IPS-20b (cell line): ENCODE results near the gene ACOT4.
"Not testable (repeated sequence)": the region's sequence is repeated elsewhere in the genome, so short reads cannot be mapped to it uniquely, and the experiment has no call there.

Experiments used
- H3K27ac ChIP-seq: one replicate; pipeline ENCODE4 v1.5.1; 2013; ENCODE audit warnings: low read length
- H3K27me3 ChIP-seq: 2 replicates; pipeline ENCODE4 v1.6.1; 2013; ENCODE audit warnings: mild to moderate bottlenecking, low read length, inconsistent platforms; ENCODE audit not compliant: insufficient read depth
- H3K36me3 ChIP-seq: 2 replicates; pipeline ENCODE4 v1.6.1; 2013; ENCODE audit warnings: low read depth, mild to moderate bottlenecking, inconsistent platforms, low read length, moderate library complexity; ENCODE audit not compliant: insufficient read depth
- H3K4me1 ChIP-seq: 2 replicates; pipeline ENCODE4 v1.6.1; 2013; ENCODE audit warnings: mild to moderate bottlenecking, control low read depth, inconsistent platforms, low read length, moderate library complexity; ENCODE audit not compliant: insufficient read depth
- H3K4me3 ChIP-seq: 2 replicates; pipeline ENCODE4 v1.5.1; 2013; ENCODE audit warnings: mild to moderate bottlenecking, low read length, inconsistent platforms
- H3K9ac ChIP-seq: 2 replicates; pipeline ENCODE4 v1.6.1; 2013; ENCODE audit warnings: low read depth, mild to moderate bottlenecking, inconsistent platforms, low read length, moderate library complexity
- H3K9me3 ChIP-seq: 2 replicates; pipeline ENCODE4 v1.6.1; 2013; ENCODE audit warnings: mild to moderate bottlenecking, low read depth, low read length, inconsistent platforms; ENCODE audit not compliant: insufficient read depth

The ACOT4 gene, protein sequence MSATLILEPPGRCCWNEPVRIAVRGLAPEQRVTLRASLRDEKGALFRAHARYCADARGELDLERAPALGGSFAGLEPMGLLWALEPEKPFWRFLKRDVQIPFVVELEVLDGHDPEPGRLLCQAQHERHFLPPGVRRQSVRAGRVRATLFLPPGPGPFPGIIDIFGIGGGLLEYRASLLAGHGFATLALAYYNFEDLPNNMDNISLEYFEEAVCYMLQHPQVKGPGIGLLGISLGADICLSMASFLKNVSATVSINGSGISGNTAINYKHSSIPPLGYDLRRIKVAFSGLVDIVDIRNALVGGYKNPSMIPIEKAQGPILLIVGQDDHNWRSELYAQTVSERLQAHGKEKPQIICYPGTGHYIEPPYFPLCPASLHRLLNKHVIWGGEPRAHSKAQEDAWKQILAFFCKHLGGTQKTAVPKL

DNA sequence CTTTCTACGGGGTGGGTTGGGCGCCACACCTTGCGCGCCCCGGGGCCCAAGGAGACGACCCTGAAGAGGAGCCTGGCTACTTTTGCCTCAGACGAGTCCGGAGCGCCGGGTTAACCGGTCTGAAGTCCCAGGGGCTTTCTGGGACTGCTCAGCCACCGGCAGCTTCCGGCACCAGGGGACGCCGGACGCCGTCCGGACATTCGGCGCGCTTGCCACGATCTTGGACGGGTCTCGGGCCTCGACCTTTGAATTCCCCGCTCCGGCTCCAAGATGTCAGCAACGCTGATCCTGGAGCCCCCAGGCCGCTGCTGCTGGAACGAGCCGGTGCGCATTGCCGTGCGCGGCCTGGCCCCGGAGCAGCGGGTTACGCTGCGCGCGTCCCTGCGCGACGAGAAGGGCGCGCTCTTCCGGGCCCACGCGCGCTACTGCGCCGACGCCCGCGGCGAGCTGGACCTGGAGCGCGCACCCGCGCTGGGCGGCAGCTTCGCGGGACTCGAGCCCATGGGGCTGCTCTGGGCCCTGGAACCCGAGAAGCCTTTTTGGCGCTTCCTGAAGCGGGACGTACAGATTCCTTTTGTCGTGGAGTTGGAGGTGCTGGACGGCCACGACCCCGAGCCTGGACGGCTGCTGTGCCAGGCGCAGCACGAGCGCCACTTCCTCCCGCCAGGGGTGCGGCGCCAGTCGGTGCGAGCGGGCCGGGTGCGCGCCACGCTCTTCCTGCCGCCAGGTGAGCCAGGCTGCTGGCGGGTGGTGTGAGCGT is at the start of gene ACOT4:
Gene ACOT4, plus strand, starts transcription at position 184 of the 760 bp plus-strand sequence. Its CDS starts 87 bp downstream, at position 271.
- Histone ChIP-seq H3K4me1 (no peaks in the 10 kb centered on the region), H3K27ac (no peak within 1 kb of the TSS), H3K4me3 (peak within 1 kb of the TSS; percentile 78), H3K9ac (peak within 1 kb of the TSS; percentile 70), H3K36me3 (no peaks in the 10 kb centered on the region), H3K9me3 (no peaks in the 10 kb centered on the region), H3K27me3 (peaks cover 28% of the 10 kb centered on the region)

DNA sequence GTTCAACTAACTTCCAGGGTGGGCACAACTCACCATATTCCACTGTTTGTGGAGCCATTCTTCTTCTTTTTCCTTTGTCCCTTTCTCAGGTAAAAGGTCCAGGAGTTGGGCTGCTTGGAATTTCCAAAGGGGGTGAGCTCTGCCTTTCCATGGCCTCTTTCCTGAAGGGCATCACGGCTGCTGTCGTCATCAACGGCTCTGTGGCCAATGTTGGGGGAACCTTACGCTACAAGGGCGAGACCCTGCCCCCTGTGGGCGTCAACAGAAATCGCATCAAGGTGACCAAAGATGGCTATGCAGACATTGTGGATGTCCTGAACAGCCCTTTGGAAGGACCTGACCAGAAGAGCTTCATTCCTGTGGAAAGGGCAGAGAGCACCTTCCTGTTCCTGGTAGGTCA is 48.7 kb upstream of the ACOT4 start:
- H3K4me3 ChIP-seq, H3K9ac ChIP-seq, H3K36me3 ChIP-seq, H3K27ac ChIP-seq, H3K9me3 ChIP-seq, H3K27me3 ChIP-seq, H3K4me1 ChIP-seq: not testable (repeated sequence)

DNA sequence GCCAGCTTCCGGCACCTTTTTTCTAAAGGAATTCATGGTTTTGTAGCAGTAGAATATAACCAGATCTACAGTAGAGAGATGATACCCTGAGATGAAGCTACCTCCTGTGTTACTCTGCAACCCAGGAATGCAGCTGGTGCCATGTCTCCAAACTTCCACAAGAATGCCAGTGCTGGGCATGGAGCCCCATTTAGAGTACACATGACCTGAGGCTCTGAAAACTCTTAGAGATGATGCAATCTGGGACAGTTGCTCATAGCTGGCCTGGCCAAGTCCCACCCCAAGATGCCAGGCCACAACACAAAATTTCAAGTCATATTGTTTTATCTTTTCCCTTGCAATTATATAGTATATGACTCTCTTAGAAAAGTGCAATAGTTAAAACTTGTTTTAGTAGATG is 46.3 kb upstream of the ACOT4 start:
- H3K4me3 ChIP-seq, result not testable (repeated sequence)

DNA sequence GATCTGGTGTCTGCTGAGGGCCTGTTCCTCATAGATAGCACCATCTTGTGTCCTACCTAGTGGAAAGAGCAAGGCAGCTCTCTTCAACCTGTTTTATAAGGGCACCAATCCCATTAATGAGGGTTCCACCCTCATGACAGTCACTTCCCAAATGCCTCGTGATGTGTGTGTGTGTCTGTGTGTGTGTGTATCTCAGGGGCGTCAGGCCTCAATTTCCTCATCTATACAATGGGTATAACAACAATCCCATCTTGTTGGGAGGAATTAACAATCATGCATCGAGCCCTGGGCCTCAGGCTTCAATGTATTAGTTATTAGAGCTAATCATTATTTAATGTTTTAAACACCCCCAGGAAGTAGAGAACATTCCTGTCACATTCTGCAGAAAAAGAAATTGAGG is 42.6 kb upstream of the ACOT4 start:
- H3K36me3 ChIP-seq, H3K9ac ChIP-seq, H3K27me3 ChIP-seq, H3K27ac ChIP-seq, H3K9me3 ChIP-seq, H3K4me1 ChIP-seq, H3K4me3 ChIP-seq: not testable (repeated sequence)

More for the DNA sequence above, 46.3 kb upstream of the ACOT4 start:
- not testable (repeated sequence) for H3K36me3 ChIP-seq, H3K9ac ChIP-seq, H3K9me3 ChIP-seq, H3K4me1 ChIP-seq, H3K27me3 ChIP-seq, H3K27ac ChIP-seq

DNA sequence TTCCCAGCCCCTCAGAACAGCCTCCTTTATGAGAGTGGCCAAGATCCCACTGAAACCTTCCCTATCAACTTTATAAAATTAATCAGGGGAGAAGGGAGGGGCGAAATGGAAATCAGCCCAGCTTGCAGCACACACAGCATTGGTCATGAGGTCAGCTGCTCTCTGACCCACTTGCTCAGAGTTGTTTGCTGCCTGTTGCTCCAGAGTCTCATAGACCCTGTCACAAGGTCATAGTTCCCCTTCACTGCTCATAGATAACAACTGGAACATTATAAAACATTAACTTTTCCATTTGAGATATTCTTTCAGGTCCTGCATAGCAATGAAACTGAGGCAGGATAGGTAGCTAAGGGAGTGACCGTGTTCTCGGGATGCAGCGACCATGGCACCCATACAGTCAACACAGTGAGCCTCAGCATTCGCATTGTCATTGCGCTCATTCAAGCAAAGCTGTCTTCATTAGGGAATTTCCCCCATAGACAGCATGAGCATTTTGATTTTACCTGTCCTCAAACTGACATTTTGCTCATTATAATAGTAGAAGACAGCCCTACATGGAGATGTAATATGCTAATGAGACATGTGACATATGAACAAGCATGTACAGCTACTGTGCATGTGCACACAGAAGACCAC is 41.7 kb upstream of the ACOT4 start:
- H3K9ac ChIP-seq, H3K27ac ChIP-seq, H3K36me3 ChIP-seq, H3K9me3 ChIP-seq, H3K27me3 ChIP-seq, H3K4me3 ChIP-seq, H3K4me1 ChIP-seq: not testable (repeated sequence)

DNA sequence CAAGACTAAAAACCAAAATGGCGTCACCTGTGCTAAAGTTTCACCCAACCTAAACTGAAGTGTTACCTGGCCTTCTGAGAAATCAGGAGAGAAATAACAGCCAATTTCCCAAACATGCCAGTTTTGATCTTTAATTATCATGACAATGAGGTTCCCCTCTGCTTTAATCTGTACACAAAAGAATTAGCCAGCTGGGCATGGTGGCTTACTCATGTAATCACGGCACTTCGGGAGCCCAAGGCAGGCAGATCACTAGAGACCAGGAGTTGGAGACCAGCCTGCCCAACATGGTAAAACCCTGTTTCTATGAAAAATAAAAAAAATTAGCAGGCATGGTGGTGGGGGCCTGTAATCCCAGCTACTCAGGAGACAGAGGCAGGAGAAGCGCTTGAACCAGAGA is 37.8 kb upstream of the ACOT4 start:
- Histone ChIP-seq H3K27me3 (no peaks in the 10 kb centered on the region), H3K4me3 (no peak overlapping the region), H3K27ac (no peak overlapping the region), H3K36me3 (no peaks in the 10 kb centered on the region), H3K9me3 (no peaks in the 10 kb centered on the region), H3K9ac (no peak overlapping the region), H3K4me1 (no peaks in the 10 kb centered on the region)

DNA sequence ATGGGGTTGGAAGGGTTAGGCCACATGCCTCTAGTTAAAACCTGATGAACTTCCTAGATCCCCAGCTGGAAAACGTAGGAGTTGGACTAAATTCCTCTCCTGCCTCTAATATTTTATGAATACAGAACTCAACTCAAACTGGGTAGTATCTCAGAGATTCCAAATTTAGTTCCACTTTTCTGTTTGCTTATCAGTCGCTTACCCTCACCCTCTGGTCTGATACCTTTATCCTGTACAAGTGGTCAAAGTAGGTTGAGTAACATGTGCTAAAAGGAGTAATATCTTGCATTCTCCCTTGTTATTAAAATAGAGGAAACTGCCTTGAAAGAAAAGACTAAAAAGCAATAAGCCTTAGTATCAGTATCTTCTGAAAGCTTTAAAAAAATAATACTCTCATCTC is 34.5 kb upstream of the ACOT4 start:
- not testable (repeated sequence) for H3K4me3 ChIP-seq, H3K9me3 ChIP-seq, H3K4me1 ChIP-seq, H3K9ac ChIP-seq, H3K27ac ChIP-seq, H3K27me3 ChIP-seq, H3K36me3 ChIP-seq

DNA sequence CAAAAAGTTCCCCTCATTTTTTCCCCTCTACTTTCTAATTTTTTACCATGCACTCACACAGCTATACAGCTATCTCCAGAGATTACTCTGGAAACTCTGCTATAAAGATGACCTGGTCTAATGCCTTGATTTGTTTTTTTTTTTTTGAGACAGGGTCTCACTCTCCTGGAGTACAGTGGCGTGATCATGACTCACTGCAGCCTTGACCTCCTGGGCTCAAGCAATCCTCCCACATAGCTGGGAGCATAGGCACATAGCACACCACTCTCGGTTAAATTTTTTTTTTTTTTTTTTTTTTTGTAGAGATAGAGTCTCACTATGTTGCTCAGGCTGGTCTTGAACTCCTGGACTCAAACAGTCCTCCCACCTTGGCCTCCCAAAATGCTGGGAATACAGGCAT is 33.4 kb upstream of the ACOT4 start:
- not testable (repeated sequence) for H3K4me1 ChIP-seq, H3K9ac ChIP-seq, H3K4me3 ChIP-seq, H3K9me3 ChIP-seq, H3K36me3 ChIP-seq, H3K27me3 ChIP-seq, H3K27ac ChIP-seq

DNA sequence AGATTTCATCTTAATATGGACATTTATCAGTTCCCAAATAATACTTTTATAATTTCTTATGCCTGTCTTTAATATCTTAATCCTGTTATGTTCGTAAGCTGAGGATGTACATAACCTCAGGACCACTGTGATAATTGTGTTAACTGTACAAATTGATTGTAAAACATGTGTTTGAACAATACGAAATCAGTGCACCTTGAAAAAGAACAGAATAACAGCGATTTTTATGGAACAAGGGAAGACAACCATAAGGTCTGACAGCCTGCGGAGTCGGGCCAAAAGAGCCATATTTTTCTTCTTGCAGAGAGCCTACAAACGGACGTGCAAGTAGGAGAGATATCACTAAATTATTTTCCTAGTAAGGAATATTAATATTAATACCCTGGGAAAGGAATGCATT is 29.4 kb upstream of the ACOT4 start:
- H3K9ac ChIP-seq, H3K27me3 ChIP-seq, H3K27ac ChIP-seq, H3K36me3 ChIP-seq, H3K4me3 ChIP-seq, H3K4me1 ChIP-seq: not testable (repeated sequence)
- H3K9me3 ChIP-seq, result peaks cover 10% of the 10 kb centered on the region

DNA sequence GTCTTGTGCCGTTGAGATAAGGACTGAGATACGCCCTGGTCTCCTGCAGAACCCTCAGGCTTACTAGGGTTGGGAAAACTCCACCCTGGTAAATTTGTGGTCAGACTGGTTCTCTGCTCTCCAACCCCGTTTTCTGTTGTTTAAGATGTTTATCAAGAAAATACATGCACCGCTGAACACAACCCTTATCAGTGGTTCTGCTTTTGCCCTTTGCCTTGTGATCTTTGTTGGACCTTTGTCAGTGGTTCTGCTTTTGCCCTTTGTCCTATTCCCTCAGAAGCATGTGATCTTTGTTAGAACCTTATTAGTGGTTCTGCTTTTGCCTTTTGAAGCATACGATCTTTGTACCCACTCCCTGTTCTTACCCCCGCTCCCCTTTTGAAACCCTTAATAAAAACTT is 29.0 kb upstream of the ACOT4 start:
- not testable (repeated sequence) for H3K36me3 ChIP-seq, H3K4me1 ChIP-seq, H3K4me3 ChIP-seq, H3K27ac ChIP-seq, H3K27me3 ChIP-seq, H3K9ac ChIP-seq
- peaks cover 10% of the 10 kb centered on the region for H3K9me3 ChIP-seq

DNA sequence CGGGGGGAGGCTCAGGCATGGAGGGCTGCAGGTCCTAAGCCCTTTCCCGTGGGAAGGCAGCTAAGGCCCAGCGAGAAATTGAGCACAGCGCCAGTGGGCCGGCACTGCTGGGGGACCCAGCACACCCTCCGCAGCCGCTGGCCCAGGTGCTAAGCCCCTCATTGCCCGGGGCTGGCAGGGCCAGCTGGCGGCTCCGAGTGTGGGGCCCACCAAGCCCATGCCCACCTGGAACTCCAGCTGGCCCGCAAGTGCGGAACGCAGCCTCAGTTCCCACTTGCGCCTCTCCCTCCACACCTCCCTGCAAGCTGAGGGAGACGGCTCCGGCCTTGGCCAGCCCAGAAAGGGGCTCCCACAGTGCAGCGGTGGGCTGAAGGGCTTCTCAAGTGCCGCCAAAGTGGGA is 25.2 kb upstream of the ACOT4 start:
- not testable (repeated sequence) for H3K27ac ChIP-seq, H3K4me3 ChIP-seq, H3K36me3 ChIP-seq, H3K9ac ChIP-seq, H3K4me1 ChIP-seq
- peaks cover 19% of the 10 kb centered on the region; the same call in 1 of the 2 replicates for H3K27me3 ChIP-seq
- H3K9me3 ChIP-seq, result peaks cover 10% of the 10 kb centered on the region

DNA sequence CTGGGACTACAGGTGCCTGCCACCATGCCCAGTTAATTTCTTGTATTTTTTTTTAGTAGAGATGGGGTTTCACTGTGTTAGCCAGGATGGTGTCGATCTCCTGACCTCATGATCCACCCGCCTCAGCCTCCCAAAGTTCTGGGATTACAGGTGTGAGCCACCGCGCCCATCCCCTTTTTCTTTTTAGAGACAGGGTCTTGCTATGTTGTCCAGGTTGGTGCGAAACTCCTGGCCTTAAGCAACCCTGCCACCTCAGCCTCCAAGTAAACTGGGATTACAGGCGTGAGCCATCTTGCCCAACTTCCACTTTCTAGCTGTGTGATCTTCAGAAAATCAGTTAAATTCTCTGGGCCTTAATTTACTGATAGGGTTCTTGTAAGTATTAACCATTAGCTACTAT is 24.7 kb upstream of the ACOT4 start:
- H3K9ac ChIP-seq, H3K4me3 ChIP-seq, H3K4me1 ChIP-seq, H3K27ac ChIP-seq, H3K9me3 ChIP-seq, H3K36me3 ChIP-seq: not testable (repeated sequence)
- H3K27me3 ChIP-seq, result peaks cover 19% of the 10 kb centered on the region; the same call in 1 of the 2 replicates
